ENCODE data around the gene COL6A3.

Gene COL6A3

DNA sequence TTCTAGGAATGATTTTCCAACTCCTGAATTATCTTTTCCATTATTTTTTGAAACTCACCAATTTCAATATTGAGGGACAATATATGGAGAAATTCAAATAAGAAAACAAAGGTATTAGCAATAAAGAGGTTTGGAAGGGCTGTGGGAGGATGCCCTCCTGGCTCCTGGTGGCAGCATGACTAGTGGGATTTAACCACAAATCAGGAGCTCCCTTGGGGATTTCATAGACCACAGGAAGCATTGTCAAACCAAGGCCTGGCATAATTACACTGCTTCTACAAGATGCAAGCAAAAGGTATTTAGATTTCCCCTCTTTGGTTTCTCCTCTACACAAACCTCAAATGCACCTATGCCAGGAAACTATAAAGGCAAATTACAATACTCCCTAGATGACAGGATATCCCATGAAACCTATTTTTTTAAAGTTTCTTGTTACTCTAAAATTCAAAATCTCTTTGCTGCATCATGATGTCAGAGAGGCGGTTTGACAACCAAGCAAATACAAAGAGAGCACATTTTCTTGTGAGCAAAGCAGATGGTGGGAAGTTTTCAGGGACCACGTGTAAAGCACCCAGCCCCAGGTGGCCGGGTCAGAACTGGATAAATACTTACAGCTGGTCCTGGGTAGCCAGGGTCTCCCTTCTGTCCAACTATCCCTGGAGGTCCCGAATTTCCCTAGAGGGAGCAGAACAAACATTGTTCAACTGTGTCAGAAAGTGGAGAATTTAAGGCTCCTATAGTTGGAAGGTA lies 67.9 kb downstream of the COL6A3 start:
- no peak for DNase-seq

DNA sequence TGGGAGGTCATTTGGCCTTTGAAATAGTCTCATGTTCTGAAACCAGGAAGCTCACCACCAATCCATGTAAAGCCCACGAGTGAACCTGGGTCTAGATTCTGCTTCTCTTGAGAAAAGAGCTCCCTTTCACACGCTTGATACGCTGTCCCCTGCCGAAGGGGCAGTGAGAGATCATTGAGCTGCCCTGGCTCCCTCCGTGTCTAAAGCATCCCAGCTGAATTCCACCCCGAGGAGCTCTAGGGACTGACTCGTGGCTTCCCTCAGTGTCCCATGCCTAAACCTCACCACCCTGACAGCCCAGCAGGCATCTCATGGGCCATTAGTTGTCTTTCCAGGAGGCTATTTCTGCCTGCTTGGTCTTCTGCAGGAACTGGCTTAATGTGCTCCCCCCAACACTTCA lies 68.6 kb downstream of the COL6A3 start:
- no peak for DNase-seq

DNA sequence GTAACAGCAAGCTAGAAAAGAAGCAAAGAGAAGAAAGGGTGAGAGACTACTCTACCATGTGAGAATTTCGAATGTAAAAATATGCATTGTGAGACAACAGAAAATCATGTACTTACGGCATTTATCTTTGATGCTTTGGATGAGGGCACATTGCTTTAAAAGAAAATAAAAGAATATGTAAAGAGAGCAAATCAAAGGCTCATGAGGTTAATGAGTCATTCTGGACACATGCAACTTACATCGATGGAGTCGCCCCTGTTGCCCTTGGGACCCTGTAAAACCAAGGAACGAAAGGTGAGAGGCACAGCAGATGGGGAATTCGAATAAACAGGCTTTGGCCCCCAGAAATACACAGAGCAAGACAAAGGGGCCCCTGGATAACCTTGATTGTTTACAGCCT lies 69.0 kb downstream of the COL6A3 start:
- DNase-seq = no peak

DNA sequence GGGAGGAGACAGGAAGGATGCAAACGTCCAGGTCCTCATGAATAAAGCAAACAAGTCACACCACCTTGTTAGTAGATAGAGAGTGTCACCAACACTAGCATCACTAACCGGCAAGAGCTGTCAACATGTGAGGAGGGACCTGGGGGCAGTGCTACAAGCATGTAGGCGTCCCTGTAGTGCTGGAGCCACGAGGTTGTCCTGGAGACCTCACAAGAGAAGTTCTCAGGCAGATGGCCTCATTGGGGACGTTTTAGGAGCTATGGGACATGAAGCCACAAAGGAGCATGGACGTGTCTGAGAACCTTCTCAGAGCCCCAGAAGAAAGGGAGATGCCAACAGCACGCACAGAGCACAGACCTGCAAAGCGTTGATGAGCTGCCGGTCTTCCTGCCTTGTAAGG lies 70.0 kb downstream of the COL6A3 start:
- DNase-seq = no peak

DNA sequence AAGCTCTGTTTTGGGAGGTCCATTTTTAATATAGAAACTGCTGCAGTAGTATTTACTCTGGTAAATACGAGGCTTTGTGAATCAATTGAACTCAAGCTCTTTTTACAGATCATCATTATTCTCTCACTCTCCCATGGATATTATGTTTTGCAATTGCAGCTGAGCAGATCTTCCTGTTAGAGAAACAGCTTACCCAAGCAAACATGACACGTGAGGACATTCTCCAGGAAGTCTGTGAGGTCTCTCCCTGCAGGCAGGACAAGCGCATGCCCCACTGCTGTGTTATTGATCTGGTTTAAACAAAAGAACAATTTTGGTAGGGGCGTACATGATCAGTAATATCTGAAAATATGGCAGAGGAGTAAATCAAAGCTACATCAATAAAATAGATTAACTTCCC lies 72.1 kb downstream of the COL6A3 start:
- DNase-seq = no peak

DNA sequence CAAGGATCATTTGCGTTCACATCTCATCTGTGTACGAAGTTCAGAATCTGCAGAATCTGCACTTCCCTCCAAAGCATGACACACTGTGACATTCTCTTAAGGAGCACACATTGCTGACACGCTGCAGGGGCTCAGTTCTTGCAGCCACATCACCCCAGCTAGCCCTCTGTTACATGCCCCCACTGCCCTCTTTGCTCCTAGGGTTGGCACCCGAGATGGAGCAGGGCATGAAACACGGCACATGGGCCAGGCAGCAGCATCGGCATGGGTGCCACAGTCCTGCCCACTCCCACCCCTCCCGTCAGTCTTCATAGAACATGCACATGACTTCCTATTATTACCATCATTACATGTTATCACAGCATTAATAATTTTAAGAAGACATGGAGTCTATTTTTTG lies 76.4 kb downstream of the COL6A3 start:
- DNase-seq = no peak

DNA sequence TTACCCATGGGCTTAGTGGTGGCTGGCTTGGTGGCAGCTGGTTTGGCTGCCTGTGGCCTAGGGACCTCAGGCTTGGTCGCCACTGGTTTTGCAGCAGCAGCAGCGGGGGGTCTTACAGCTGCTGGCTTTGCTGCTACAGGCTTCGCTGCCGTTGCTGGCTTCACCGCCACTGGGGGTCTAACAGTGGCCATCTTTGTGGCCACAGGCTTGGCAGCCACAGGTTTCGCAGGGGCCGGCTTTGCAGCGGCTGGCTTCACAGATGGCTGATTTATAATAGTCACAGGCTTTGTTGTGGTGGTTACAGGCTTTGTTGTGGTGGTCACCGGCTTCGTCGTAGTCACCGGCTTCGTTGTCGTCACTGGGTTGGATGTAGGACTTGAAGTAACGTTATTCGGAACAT lies 77.8 kb downstream of the COL6A3 start:
- DNase-seq = no peak

DNA sequence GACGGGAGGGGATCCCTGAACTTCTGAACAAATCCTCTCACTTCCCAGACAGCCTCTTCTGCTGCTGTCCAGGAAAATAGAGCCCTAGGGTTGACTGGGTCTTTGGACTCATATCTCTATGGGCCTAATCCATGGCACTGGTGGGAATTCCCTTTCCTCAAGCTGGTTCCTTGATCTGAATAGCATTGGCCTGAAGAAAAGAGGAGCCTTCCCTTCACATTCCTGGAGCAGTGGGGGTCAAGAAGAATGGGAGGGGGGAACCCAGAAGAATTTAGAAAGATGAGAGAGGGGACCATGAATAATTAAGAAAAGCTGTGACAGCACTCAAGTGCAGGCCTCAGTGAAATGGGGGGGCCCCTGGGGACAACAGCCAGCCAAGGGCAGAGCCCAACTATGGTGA lies 80.2 kb downstream of the COL6A3 start:
- DNase-seq = no peak

DNA sequence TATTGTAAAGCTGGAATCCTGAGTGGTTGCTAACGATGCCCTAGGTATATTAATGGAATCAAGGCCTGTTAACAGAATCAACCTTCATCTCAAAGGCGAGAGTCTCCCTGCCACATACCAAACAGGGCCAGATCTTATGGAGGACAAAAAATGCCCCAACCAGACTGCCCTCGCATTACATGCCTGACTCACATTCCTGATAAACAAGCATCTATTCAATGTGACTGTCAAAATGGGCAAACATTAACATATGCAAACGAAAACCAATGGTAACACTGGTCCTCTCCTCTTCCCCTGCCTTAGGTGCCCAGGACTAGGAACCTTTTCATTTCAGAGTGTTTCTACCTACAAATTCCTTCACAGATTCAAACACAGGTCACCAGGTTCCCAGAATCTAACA lies 83.4 kb downstream of the COL6A3 start:
- DNase-seq = no peak

DNA sequence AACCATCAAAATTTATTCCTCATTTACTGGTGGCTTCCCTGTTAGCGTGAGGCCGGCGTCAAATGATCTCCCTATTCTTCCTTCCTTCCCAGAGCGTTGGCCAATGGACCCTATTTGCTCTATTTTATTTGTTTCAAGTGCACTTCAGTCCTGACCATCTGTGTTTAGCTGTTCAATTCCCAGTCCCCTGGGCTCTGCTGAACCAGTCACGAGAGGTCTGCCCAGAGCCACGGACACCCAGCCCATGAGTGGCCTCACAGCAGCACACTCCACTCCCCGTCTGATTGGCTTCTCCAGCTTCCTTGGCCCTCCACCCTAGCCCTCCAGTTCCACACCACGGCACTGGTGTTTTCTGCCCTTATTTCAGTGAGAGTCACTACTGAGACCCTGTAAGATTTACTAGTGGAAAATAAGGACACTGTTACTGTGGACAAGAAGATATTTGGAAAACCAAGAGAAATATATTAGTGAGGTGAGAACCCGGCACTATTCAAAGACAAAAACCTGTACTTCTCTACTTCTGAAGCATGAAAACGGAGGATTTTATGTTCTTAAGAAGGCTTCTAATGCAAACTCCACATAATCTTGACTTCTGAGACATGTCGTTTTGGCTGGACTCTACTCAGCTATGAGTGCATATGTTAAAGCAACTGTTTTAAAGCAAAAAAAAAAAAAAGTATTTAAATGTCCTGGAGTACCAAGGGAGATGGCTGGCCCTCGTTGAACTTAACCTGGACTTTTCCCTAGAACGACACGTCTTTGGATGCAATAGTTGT lies 86.6 kb downstream of the COL6A3 start:
- DNase-seq = no peak

DNA sequence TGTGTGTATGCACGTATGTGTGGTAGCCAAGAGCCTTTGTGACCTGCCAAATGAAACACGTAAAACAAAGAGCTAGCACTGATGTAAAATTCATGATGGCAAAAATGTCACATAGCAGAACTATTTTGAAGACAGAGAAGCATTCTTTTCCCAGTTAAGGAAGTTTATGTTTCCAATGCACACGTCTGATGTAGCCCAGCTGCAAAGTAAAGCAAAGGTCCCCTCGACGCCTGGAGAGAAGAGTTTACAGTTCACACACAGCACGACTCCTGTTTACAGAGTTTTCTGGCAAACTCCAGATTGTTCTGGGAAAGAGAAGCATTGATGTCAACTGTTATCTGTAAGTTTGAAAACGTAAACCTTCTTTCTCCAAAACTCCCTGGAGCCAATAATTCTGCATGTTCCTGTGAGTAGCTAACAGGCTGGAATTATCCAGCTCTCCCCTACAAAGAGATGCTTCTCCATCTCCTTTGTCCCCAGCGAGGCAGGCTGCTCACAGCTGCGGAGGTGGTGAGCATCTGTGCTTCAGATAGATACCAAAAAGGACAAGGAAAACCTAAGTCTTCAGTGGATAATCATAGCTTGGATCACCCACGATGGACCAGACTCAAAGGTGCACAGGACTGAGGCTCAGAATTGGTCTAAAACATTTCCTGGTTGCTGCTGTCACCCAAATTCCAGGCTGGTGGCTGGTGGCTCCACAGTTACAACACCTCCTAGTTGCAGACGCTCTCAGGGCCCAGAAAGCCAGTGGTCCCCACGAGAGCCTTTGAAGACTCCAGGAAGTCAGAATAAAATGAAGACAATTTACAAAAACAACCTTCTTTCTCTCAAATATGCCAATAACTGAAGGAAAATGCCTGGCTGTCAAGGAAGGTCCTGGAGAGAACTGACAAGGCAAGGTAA lies 87.4 kb downstream of the COL6A3 start:
- DNase-seq = no peak

DNA sequence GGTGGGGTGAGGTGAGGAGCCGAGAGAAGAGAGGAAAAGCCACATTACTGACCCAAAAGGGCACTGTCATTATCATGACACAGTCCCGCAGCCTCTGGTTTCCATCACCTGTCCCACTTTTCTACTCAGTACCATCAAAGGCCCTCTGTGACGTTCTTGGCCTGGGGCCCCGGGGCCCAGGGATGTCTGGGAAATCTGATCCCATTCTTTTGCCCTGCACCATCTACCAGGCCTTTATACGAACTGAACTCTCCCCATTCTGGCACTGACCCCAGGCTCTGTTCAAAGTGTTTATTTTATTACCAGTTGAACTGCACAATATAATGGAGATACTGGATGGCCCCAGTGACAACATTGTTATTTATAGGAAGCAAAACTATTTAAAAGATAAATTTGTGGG lies 89.1 kb downstream of the COL6A3 start:
- DNase-seq = no peak

DNA sequence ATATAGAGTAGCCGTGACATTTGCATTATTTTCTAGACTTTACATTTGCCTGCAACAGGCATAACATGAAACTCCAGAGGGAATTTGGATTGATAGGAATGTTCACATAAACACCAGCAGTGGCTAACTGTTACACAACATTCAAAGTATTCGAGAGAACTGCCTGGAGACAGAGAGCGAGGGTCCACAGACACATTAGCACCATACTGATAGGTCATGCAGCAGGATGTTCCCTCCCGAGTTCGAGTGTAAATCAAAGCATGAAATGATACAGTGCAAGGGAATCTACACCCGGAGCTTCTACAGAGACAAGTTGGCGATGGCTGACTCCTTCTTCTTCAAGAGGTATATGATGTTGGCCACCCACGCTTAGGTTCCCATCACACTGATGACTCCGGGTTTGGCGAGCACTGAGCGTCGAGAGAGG lies 89.5 kb downstream of the COL6A3 start:
- DNase-seq = no peak

DNA sequence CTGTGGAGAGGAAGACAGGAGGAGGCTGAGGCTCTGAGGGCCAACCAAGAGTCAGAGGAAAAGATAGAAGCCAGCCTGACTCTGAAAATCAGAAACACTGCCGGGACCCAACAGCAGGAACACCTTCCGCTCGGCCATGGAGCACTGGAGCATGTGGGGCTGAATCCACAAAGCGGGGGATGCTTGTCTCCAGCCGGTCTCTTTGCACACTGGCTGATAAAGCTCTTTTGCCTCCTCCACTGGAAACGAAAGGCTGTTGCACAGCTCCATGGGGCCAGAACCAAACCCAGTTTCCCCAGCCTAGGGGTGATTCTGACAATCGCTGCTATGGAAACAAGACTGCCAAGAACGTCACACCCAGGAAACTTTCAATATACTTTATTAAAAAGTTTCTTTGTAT lies 90.3 kb downstream of the COL6A3 start:
- DNase-seq = no peak

DNA sequence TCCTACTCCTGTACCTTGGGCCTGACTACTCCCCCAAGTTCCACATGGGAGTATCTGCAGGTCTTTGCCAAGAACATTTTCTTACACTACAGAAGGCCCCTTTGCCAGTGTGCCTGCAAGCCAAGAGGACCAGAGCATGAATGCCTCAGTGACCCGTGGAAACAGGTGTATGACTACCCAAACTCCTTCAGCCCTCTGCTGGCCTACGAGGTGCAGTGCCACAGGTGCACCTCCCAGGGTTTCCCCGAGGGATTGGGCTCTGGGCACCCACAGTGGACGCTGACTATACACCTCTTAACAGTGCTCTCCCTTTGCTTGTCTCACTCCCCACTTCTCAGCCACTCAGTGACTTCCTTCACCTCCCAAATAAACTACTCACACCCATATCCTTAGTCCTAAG lies 91.4 kb downstream of the COL6A3 start:
- DNase-seq = no peak

DNA sequence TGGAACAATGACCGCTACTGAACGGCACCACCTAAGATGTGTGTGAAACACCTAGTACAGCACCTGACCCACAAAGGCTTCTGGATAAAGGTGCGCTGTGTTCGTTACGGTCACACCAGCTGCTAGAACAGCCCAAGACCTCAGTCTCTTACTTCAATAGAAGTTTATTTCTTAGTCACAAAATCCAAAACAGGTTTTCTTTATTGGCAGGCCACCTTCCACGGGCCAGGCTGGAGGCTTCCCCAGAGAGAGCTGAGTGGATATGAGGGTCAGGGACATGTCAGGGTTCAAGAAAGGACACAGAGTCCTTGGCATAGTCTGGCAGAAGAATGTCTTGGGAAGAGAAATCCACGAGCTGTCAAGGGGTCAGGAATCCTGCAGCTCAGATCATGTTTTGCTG lies 92.2 kb downstream of the COL6A3 start:
- no peak for DNase-seq

DNA sequence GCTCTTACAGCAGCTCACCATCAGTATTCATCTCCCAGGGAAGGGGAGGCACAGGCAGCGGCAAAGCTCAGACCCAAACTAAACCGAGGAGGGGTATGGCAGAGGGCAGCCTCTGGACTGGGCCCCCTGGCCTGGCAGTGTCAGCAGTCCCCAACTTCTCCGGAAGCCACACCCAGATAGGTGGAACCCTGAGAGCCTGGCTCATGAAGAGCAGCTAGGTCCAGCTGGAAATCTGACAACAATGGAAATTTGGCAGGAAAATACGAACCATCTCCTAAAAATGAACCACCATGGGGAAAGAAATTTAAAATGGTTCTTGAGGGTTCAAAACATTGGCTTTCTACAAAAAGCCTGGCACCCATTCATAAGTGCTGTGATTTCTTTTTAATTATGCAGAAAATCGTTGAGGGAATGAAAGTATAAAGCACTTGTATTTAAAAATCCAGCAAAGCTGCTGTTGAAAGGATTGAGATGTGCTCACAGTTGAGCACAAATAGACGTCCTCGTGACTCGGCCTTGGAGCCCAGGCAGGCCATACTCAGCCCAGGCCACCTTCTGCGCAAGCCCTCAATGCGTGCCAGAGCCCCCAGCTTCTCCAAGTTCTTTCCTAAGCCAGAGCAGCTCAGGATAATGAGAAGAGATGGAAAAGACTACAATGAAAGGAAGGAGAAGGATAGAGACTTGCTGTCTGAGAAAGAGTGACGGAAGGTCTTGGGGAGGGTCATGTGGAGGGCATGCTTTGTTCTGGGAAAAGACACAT lies 93.0 kb downstream of the COL6A3 start:
- DNase-seq = no peak

DNA sequence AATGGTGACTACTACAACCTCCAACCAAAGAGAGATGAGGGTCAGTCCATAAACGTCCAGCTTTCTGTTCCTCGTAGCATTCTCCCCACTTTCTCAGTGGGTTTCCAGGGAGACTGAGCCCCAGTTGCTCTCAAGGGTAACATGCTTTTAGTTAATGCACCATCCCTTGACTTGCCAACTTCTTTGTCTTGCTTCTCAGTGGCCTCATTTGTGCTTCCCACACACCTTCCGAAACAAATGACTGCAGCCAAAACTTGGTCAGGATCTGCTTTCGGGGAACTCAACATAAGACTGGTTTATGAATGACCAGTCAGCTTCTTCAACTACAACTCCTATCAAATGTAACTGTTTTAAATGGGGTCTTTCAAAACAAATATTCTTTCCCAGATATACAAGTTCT lies 94.1 kb downstream of the COL6A3 start:
- no peak for DNase-seq

DNA sequence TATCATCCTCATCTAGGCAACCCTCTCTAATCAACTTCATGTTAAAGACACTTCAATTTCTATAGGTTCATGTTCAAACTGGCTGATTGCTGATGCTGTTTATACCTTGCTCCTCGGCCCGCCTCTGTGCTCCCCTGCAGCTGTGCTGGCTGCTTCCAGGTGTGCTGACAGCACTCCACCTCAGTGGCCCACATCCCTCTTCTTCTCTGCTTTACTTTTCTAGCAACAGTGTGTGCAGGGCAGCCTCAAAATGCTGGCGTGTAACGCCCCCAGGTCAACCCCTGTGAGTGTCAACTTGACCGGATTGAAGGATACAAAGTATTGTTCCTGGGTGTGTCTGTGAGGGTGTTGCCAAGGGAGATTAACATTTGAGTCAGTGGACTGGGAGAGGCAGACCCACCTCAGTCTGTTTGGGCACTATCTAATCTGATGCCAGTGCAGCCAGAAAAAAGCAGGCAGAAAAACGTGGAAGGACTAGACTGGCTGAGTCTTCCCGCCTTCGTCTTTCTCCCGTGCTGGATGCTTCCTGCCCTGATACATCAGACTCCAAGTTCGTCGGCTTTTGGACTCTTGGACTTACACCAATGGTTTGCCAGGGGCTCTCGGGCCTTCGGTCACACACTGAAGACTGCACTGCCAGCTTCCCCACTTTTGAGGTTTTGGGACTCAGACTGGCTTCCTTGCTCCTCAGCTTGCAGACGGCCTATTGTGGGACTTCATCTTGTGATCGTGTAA lies 94.7 kb downstream of the COL6A3 start:
- no peak for DNase-seq

DNA sequence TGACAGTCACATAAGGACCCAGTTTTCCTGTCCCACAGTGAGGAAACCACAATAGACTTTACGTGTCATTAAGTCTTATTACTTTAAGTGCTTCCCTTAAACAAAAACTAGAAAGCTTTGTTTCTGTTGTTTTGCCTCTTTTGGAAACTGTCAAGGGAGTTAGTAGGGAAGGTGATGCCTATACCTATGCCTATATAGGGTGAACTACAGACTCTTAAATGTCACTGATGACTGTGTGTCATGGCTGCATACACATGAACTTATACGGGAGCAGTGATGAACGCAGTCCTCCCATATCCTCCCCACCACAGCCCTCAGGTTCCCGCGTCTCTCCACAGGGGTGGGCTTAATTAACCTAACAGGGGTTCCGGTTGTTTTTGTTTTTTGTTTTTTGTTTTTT lies 97.6 kb downstream of the COL6A3 start:
- DNase-seq = no peak

DNA sequence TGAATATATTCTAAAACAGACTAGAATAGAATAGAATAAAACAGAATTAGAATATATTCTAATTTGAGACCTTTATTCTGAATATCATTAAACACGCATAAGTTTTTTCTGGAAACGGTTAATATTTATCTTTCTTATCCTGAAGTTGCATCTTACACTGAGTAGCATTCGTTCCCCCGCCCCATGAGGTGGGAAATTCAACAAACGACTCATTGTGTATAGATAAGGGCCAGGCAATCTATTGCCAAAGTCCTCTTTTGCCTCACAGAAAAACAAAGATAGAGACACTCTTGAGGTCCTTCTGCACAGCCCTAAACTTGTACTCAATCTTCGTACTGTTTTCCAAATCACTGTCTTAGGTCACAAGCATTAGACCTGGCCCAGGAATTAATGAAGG lies 98.1 kb downstream of the COL6A3 start:
- DNase-seq = no peak
